ENCODE results near the gene APPBP2. TPM values are rescaled to one million over a fixed set of nuclear protein-coding genes. Genes with fewer than 3 reads are reported as not detected.

Gene APPBP2
- total RNA-seq, 1 donor from 2014 or later, result 48.0 TPM

GRCh38 chr17:60510723-60511122, 15.3 kb downstream of the APPBP2 start:
- H3K9ac ChIP-seq, result no peak overlapping the region
- DNase-seq (ENCODE audit: low spot score), result no peak
- H3K4me3 ChIP-seq, result no peak overlapping the region
- H3K79me2 ChIP-seq (ENCODE audit: low read depth), result peaks cover 100% of the 10 kb centered on the region
- no peak overlapping the region for H3K4me2 ChIP-seq
- no peak overlapping the region for H3K4me3 Mint-ChIP-seq
- H3F3A ChIP-seq (ENCODE audit: low read depth), result no peaks in the 10 kb centered on the region
- no peaks in the 10 kb centered on the region for H3K4me1 ChIP-seq
- no peaks in the 10 kb centered on the region for H3K36me3 ChIP-seq
- H3K9me3 ChIP-seq (ENCODE audit: low read depth), result no peaks in the 10 kb centered on the region
- no peak overlapping the region for H2AFZ ChIP-seq (replicated peaks)
- H3K4me1 Mint-ChIP-seq, result no peaks in the 10 kb centered on the region
- no peaks in the 10 kb centered on the region for H3K27me3 Mint-ChIP-seq (ENCODE audit: insufficient read depth, low read depth)
- H3K9me3 Mint-ChIP-seq, result no peaks in the 10 kb centered on the region
- no peak overlapping the region for H3K27ac Mint-ChIP-seq
- peaks cover 30% of the 10 kb centered on the region for H4K20me1 ChIP-seq (ENCODE audit: low read depth)
- no peaks in the 10 kb centered on the region for H3K27me3 ChIP-seq
- no peak for TF ChIP-seq CTCF (IDR thresholded peaks at IDR 0.05)
- no peak for TF ChIP-seq EZH2 (IDR thresholded peaks at IDR 0.05)
- no peak for TF ChIP-seq EZH2phosphoT487 (IDR thresholded peaks at IDR 0.05)
- H3K27ac ChIP-seq, result no peak overlapping the region
- peaks cover 23% of the 10 kb centered on the region for H3K36me3 Mint-ChIP-seq

GRCh38 chr17:60510031-60510430, 16.0 kb downstream of the APPBP2 start:
- H3K4me2 ChIP-seq, result no peak overlapping the region
- no peak overlapping the region for H3K27ac ChIP-seq
- Mint-ChIP-seq H3K9me3 (no peaks in the 10 kb centered on the region), H3K36me3 (peaks cover 19% of the 10 kb centered on the region), H3K27me3 (ENCODE audit: insufficient read depth, low read depth) (no peaks in the 10 kb centered on the region), H3K4me1 (no peaks in the 10 kb centered on the region), H3K4me3 (no peak overlapping the region), H3K27ac (no peak overlapping the region)
- DNase-seq (ENCODE audit: low spot score), result no peak
- H3K9ac ChIP-seq, result no peak overlapping the region
- no peak overlapping the region for H3K4me3 ChIP-seq
- no peaks in the 10 kb centered on the region for H3F3A ChIP-seq (ENCODE audit: low read depth)
- peaks cover 30% of the 10 kb centered on the region for H4K20me1 ChIP-seq (ENCODE audit: low read depth)
- H3K27me3 ChIP-seq, result no peaks in the 10 kb centered on the region
- peaks cover 99% of the 10 kb centered on the region for H3K79me2 ChIP-seq (ENCODE audit: low read depth)
- TF ChIP-seq EZH2phosphoT487 (IDR thresholded peaks at IDR 0.05) (no peak), CTCF (IDR thresholded peaks at IDR 0.05) (no peak), EZH2 (IDR thresholded peaks at IDR 0.05) (no peak)
- no peak overlapping the region for H2AFZ ChIP-seq (replicated peaks)
- H3K9me3 ChIP-seq (ENCODE audit: low read depth), result no peaks in the 10 kb centered on the region
- H3K4me1 ChIP-seq, result no peaks in the 10 kb centered on the region
- no peaks in the 10 kb centered on the region for H3K36me3 ChIP-seq

DNA sequence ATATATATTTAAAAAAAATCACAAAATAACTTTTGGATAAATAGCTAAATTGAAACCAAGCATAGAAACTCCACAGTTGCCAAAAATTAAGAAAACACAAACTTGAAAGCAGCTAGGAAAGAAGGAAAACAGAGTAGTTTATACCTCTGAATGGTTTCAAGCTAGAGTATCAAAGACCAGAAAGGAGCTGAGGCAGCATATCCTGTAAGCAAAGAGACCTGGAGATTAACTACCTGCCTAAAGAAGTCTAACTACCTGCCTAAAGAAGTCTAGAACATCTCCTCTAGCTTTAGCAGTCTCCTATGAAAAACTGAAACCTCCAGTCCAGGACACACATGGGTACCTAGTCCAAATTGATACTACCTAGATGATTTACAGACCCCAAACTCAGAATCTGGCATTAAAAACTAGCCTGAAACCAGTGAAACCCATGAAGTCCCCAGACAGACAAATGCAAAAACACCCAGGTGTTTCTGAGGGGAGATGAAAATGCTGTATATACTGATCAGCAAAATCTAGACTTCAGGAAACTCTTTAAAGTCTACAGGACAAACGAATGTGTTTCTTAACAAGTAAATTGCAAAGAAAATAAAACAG, 17.6 kb downstream of the APPBP2 start:
- H3K4me1 Mint-ChIP-seq, result no peaks in the 10 kb centered on the region
- H3K36me3 Mint-ChIP-seq, result peaks cover 10% of the 10 kb centered on the region
- H3K27me3 Mint-ChIP-seq (ENCODE audit: insufficient read depth, low read depth), result no peaks in the 10 kb centered on the region
- no peak overlapping the region for H3K4me3 Mint-ChIP-seq
- H3F3A ChIP-seq (ENCODE audit: low read depth), result no peaks in the 10 kb centered on the region
- no peak for DNase-seq (ENCODE audit: low spot score)
- TF ChIP-seq EZH2phosphoT487 (IDR thresholded peaks at IDR 0.05) (no peak), CTCF (IDR thresholded peaks at IDR 0.05) (no peak), EZH2 (IDR thresholded peaks at IDR 0.05) (no peak)
- no peak overlapping the region for H3K27ac Mint-ChIP-seq
- H3K36me3 ChIP-seq, result no peaks in the 10 kb centered on the region
- no peaks in the 10 kb centered on the region for H3K4me1 ChIP-seq
- H3K4me2 ChIP-seq, result no peak overlapping the region
- no peaks in the 10 kb centered on the region for H3K9me3 Mint-ChIP-seq
- peaks cover 99% of the 10 kb centered on the region for H3K79me2 ChIP-seq (ENCODE audit: low read depth)
- H3K27ac ChIP-seq, result no peak overlapping the region
- H3K4me3 ChIP-seq, result no peak overlapping the region
- H3K9me3 ChIP-seq (ENCODE audit: low read depth), result no peaks in the 10 kb centered on the region
- no peaks in the 10 kb centered on the region for H3K27me3 ChIP-seq
- H3K9ac ChIP-seq, result no peak overlapping the region
- H2AFZ ChIP-seq (replicated peaks), result no peak overlapping the region
- H4K20me1 ChIP-seq (ENCODE audit: low read depth), result peaks cover 28% of the 10 kb centered on the region

Measured in neural progenitor cell (in vitro differentiated cells).